H1 (cell line): Measurements from ENCODE around the gene JAKMIP1. TPM values are rescaled to one million over a fixed set of nuclear protein-coding genes. Genes with fewer than 3 reads are reported as not detected.

ENCODE experiments used
- CTCF ChIA-PET: fragments of 300-600 bp; sonication (Branson Sonifier 250); formaldehyde crosslinking; loops from one replicate; lab custom pipeline; 2021; ENCODE audit not compliant: partially characterized antibody; lab: Charles Lee
- POLR2A ChIA-PET: fragments of 300-600 bp; sonication (Branson Sonifier 250); formaldehyde crosslinking; loops from one replicate; lab custom pipeline; 2021; ENCODE audit warnings: inconsistent platforms; ENCODE audit not compliant: partially characterized antibody; lab: Charles Lee
- DNase-seq, 2 experiments: peaks; one replicate each; pipeline versions ENCODE4 v3.0.0 to v3.0.0-alpha.2; 2010 to 2022; ENCODE audit warnings: low spot score in 2 of 2, low read depth in 1 of 2, mixed read lengths in 1 of 2
- FAIRE-seq: peaks from 2 replicates; lab custom pipeline; 2011; peaks lifted over from hg19 to GRCh38; lab: Jason Lieb, UNC
- H2AFZ ChIP-seq: 2 replicates; pipeline ENCODE4 v1.8.1; 2012; ENCODE audit warnings: low read length, inconsistent platforms
- H2AK5ac ChIP-seq: 2 replicates; pipeline ENCODE4 v1.6.1; 2013; ENCODE audit warnings: low read depth, low read length
- H2BK120ac ChIP-seq: replicated peaks from 2 replicates; pipeline ENCODE3; 2013; ENCODE audit warnings: low read depth, low read length, inconsistent platforms
- H2BK12ac ChIP-seq: 2 replicates; pipeline ENCODE4 v1.6.1; 2013; ENCODE audit warnings: low read depth, low read length
- H2BK15ac ChIP-seq: 2 replicates; pipeline ENCODE4 v1.6.1; 2013; ENCODE audit warnings: low read length
- H2BK20ac ChIP-seq: 2 replicates; pipeline ENCODE4 v1.6.1; 2013; ENCODE audit warnings: low read length
- H2BK5ac ChIP-seq: 2 replicates; pipeline ENCODE4 v1.6.1; 2013; ENCODE audit warnings: low read depth, low read length
- H3K14ac ChIP-seq: 2 replicates; pipeline ENCODE4 v1.6.1; 2013; ENCODE audit warnings: inconsistent platforms; ENCODE audit not compliant: insufficient read length
- H3K18ac ChIP-seq: 2 replicates; pipeline ENCODE4 v1.6.1; 2013; ENCODE audit warnings: low read length; ENCODE audit errors: extremely low read depth
- H3K23ac ChIP-seq: 2 replicates; pipeline ENCODE4 v1.6.1; 2013; ENCODE audit warnings: inconsistent platforms; ENCODE audit not compliant: insufficient read length
- H3K23me2 ChIP-seq: 2 replicates; pipeline ENCODE4 v1.6.1; 2013; ENCODE audit warnings: low read depth, low read length
- H3K27ac ChIP-seq: 2 replicates; pipeline ENCODE4 v1.6.1; 2011; ENCODE audit warnings: low read depth, low read length, inconsistent platforms
- H3K27me3 ChIP-seq, 4 experiments: replicated peaks in 1 of 4; 1 replicate in 1 of 4; 2 replicates in 3 of 4; pipeline versions ENCODE4 v1.6.1 to v1.8.1; 2011 to 2013; ENCODE audit warnings: low read length in 3 of 4, mild to moderate bottlenecking in 3 of 4, inconsistent platforms in 2 of 4, mixed read lengths in 2 of 4, moderate library complexity in 1 of 4; ENCODE audit not compliant: control insufficient read depth in 3 of 4, insufficient read depth in 3 of 4; ENCODE audit errors: extremely low read depth in 1 of 4
- H3K36me3 ChIP-seq, 4 experiments: 2 replicates each; pipeline versions ENCODE4 v1.6.1 to v1.8.1; 2011 to 2013; ENCODE audit warnings: mild to moderate bottlenecking in 4 of 4, low read length in 3 of 4, moderate library complexity in 2 of 4, control low read depth in 1 of 4, inconsistent platforms in 1 of 4; ENCODE audit not compliant: insufficient read depth in 4 of 4, control insufficient read depth in 2 of 4
- H3K4ac ChIP-seq: replicated peaks from 2 replicates; pipeline ENCODE3; 2013; ENCODE audit warnings: low read length, low read depth, mixed read lengths, inconsistent platforms; ENCODE audit not compliant: insufficient read length
- H3K4me1 ChIP-seq, 4 experiments: replicated peaks in 1 of 4; 1 replicate in 1 of 4; 2 replicates in 3 of 4; pipeline versions ENCODE4 v1.6.1 to v1.8.1; 2011 to 2013; ENCODE audit warnings: low read length in 3 of 4, inconsistent platforms in 2 of 4, mixed read lengths in 1 of 4; ENCODE audit not compliant: insufficient read depth in 4 of 4, control insufficient read depth in 3 of 4
- H3K4me2 ChIP-seq, 2 experiments: 2 replicates each; pipeline versions ENCODE4 v1.6.1 to v1.8.1; 2011 to 2013; ENCODE audit warnings: low read depth in 2 of 2, low read length in 2 of 2, control low read depth in 1 of 2, inconsistent platforms in 1 of 2, mild to moderate bottlenecking in 1 of 2; ENCODE audit not compliant: insufficient read depth in 1 of 2
- H3K4me3 ChIP-seq, 4 experiments: fragments of 200-600, 300-600 bp in 1 of 4; sonication (generic), shearing (Covaris generic), sonication (Bioruptor Twin) in 1 of 4; 2 replicates each; pipeline versions ENCODE4 v1.5.1 to v1.8.1; 2011 to 2016; ENCODE audit warnings: low read length in 4 of 4, low read depth in 3 of 4, control low read depth in 2 of 4, inconsistent platforms in 2 of 4, mild to moderate bottlenecking in 2 of 4, mixed read lengths in 1 of 4, moderate library complexity in 1 of 4; ENCODE audit not compliant: insufficient read depth in 2 of 4; ENCODE audit errors: extremely low read depth in 1 of 4
- H3K56ac ChIP-seq: replicated peaks from 2 replicates; pipeline ENCODE3; 2013; ENCODE audit warnings: low read depth, mild to moderate bottlenecking, mixed read lengths, low read length, inconsistent platforms; ENCODE audit not compliant: insufficient read length
- H3K79me1 ChIP-seq: 2 replicates; pipeline ENCODE4 v1.6.1; 2013; ENCODE audit warnings: low read depth, low read length, control low read depth
- H3K79me2 ChIP-seq, 2 experiments: 2 replicates each; pipeline versions ENCODE4 v1.6.1 to v1.8.1; 2012 to 2013; ENCODE audit warnings: low read length in 2 of 2, mild to moderate bottlenecking in 2 of 2, inconsistent platforms in 1 of 2; ENCODE audit not compliant: insufficient read depth in 2 of 2, control insufficient read depth in 1 of 2
- H3K9ac ChIP-seq, 4 experiments: replicated peaks in 1 of 4; 1 replicate in 1 of 4; 2 replicates in 3 of 4; pipeline versions ENCODE4 v1.6.1 to v1.8.1; 2011 to 2013; ENCODE audit warnings: low read depth in 3 of 4, low read length in 3 of 4, control low read depth in 2 of 4, mild to moderate bottlenecking in 2 of 4, moderate library complexity in 2 of 4, inconsistent platforms in 1 of 4; ENCODE audit errors: extremely low read depth in 1 of 4
- H3K9me3 ChIP-seq, 2 experiments: 2 replicates each; pipeline versions ENCODE4 v1.6.1 to v1.8.1; 2012 to 2013; ENCODE audit warnings: mild to moderate bottlenecking in 2 of 2, moderate library complexity in 2 of 2, control low read depth in 1 of 2, inconsistent platforms in 1 of 2, low read depth in 1 of 2, low read length in 1 of 2, mixed read lengths in 1 of 2; ENCODE audit not compliant: insufficient read depth in 2 of 2
- H4K20me1 ChIP-seq, 2 experiments: replicated peaks in 1 of 2; 2 replicates each; pipeline versions ENCODE3 to v1.8.1; 2011 to 2013; ENCODE audit warnings: inconsistent platforms in 2 of 2, low read length in 2 of 2, mild to moderate bottlenecking in 1 of 2; ENCODE audit not compliant: insufficient read depth in 2 of 2, control insufficient read depth in 1 of 2
- H4K5ac ChIP-seq: 2 replicates; pipeline ENCODE4 v1.6.1; 2013; ENCODE audit warnings: low read length, low read depth, mixed read lengths, inconsistent platforms; ENCODE audit not compliant: insufficient read length
- H4K8ac ChIP-seq: 2 replicates; pipeline ENCODE4 v1.8.0; 2013; ENCODE audit warnings: mild to moderate bottlenecking, moderate library complexity, low read length, inconsistent platforms; ENCODE audit not compliant: insufficient read depth; ENCODE audit errors: extremely low read depth
- H4K91ac ChIP-seq: replicated peaks from 2 replicates; pipeline ENCODE3; 2013; ENCODE audit warnings: low read length, mixed read lengths, inconsistent platforms; ENCODE audit not compliant: insufficient read length
- KDM4A ChIP-seq: IDR thresholded peaks from one replicate; pipeline ENCODE4 v1.7.1; 2012; ENCODE audit warnings: low read depth, mild to moderate bottlenecking, moderate library complexity, low read length, inconsistent platforms; ENCODE audit not compliant: severe bottlenecking
- RXRA ChIP-seq: IDR thresholded peaks from 2 replicates; pipeline ENCODE4 v1.6.1; 2011; ENCODE audit warnings: low read depth, mild to moderate bottlenecking, low read length, moderate library complexity; ENCODE audit not compliant: insufficient read depth
- TAF1 ChIP-seq: IDR thresholded peaks from 2 replicates; pipeline ENCODE4 v1.6.1; 2011; ENCODE audit warnings: mild to moderate bottlenecking, low read depth, low read length
- TBP ChIP-seq: IDR thresholded peaks from 2 replicates; pipeline ENCODE4 v1.6.1; 2011; ENCODE audit warnings: low read depth, low read length, improper control_type of control experiment
- YY1 ChIP-seq: IDR thresholded peaks from 2 replicates; pipeline ENCODE4 v1.6.1; 2011; ENCODE audit warnings: low read depth, mild to moderate bottlenecking, low read length
- WGBS, 2 experiments: shearing (Covaris generic) in 1 of 2; methylation state at CpG; one replicate each; pipeline versions ENCODE4 v1.1.6 to v1.1.7; 2013 to 2015; ENCODE audit warnings: low lambda C conversion rate in 2 of 2, mixed read lengths in 2 of 2, inconsistent platforms in 1 of 2, low coverage in 1 of 2, missing lambda C conversion rate in 1 of 2; ENCODE audit not compliant: insufficient replicate concordance in 2 of 2, insufficient coverage in 1 of 2, insufficient read length in 1 of 2; ENCODE audit errors: extremely low coverage in 1 of 2, missing lambda C conversion rate in 1 of 2; 5-methylcytosine and 5-hydroxymethylcytosine counted together
- polyA plus RNA-seq, 7 experiments: library from polyadenylated mRNA; depleted of rRNA in 3 of 7; stranded (reverse) in 5 of 7; unstranded in 2 of 7; fragments of >200 nt in 5 of 7; fragments of 200-250 nt in 2 of 7; gene quantifications; 1 replicate in 5 of 7; 2 replicates in 1 of 7; 4 replicates in 1 of 7; pipeline versions ENCODE4 v1.2.1 to v1.2.3, GENCODE V29; 2011 to 2013; ENCODE audit warnings: missing spikeins in 2 of 7, mixed read lengths in 2 of 7
- total RNA-seq: library from RNA; stranded (reverse); fragmentation: NEBNext Ultra II Directional; extraction: Animal tissue kit (Norgen Biotek cat#: 25700); gene quantifications from 2 replicates; pipeline ENCODE4 v1.2.1, GENCODE V29; 2021

The JAKMIP1 gene
- total and polyA plus RNA-seq, 2 of the 8 experiments (the other 6 are each of a cell fraction or from before 2014, with no cell fraction given) = 2.5 to 4.4 TPM

DNA sequence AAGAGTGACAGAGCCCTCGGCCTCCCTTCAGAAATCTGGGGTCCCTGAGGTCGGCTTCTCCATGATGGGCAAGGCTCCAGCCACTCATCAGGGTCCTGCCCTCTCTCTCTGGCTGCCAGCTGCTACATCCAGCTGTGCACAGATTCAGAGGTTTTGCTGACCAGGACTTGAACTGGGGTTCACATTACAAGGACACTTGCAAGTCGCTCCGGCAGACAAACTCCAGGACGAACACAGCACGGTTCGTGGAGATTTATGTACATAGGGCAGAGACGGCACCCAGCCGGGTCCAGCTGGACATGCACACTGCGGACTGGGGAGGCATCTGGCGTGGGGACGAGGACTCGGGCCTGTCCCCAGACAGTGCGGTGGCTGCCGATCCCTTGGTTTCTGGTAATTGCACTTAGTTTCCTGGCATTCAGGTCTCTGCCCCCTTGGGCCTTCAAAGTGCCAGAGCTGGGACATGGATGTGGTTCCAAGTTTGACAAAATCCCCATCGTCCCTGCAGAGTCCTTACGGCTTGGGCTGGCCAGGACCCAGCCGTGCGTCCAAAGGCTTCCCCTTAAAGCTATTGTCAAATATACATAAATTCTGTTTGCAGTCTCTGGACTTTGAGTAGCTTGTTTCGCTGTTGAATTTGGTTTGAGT is 175.9 kb downstream of the JAKMIP1 start:
- Histone ChIP-seq H3K27me3 (no peaks in the 10 kb centered on the region), H4K8ac (no peak overlapping the region; the same call in 1 of the 2 replicates), H3K18ac (no peak overlapping the region; the same call in 1 of the 2 replicates)
- FAIRE-seq = no peak
- no peak for TF ChIP-seq TBP
- TF ChIP-seq YY1 = no peak
- TF ChIP-seq RXRA = no peak
- TF ChIP-seq KDM4A = no peak
- no peak for TF ChIP-seq TAF1
- TF ChIP-seq, all 59 proteins: peak for 0
- Histone ChIP-seq H3K27ac (no peak overlapping the region), H4K5ac (no peak overlapping the region), H3K23me2 (no peaks in the 10 kb centered on the region), H3K4me1 (peaks cover 0 to 6% (median under 1%) of the 10 kb centered on the region in 4 experiments; a peak in 3 of 7 replicates), H2BK120ac (no peak overlapping the region), H2AFZ (no peak overlapping the region), H3K79me1 (no peaks in the 10 kb centered on the region), H2AK5ac (no peak overlapping the region), H3K23ac (no peak overlapping the region), H4K91ac (no peak overlapping the region), H2BK5ac (no peak overlapping the region), H3K56ac (no peak overlapping the region), H3K36me3 (no peaks in the 10 kb centered on the region), H3K14ac (no peak overlapping the region), H2BK12ac (peak overlapping the region; percentile 50; the same call in 1 of the 2 replicates), H3K4me2 (no peak overlapping the region), H3K79me2 (no peaks in the 10 kb centered on the region), H4K20me1 (no peaks in the 10 kb centered on the region), H3K4ac (no peak overlapping the region), H3K9ac (no peak overlapping the region), H2BK20ac (no peak overlapping the region), H3K4me3 (no peak overlapping the region), H3K9me3 (no peaks in the 10 kb centered on the region), H2BK15ac (no peak overlapping the region)
- POLR2A ChIA-PET = no interaction called here
- DNase-seq = no peak
- WGBS, 2 experiments = 89% methylated on average over 20 of the region's 20 CpGs; no CpG with 5 or more reads in 1 of the 2 experiments
- CTCF ChIA-PET = interaction anchor here (0.6 to 1.7 kb wide), 8 partner anchors 10 to 64 kb away, joined by 3 to 9 read pairs (median 4); no protein-coding TSS in a partner anchor
